ENCODE measurements around the gene NMT1.
"Not testable (repeated sequence)": the region's sequence is repeated elsewhere in the genome, so short reads cannot be mapped to it uniquely, and the experiment has no call there.

NMT1 gene

DNA sequence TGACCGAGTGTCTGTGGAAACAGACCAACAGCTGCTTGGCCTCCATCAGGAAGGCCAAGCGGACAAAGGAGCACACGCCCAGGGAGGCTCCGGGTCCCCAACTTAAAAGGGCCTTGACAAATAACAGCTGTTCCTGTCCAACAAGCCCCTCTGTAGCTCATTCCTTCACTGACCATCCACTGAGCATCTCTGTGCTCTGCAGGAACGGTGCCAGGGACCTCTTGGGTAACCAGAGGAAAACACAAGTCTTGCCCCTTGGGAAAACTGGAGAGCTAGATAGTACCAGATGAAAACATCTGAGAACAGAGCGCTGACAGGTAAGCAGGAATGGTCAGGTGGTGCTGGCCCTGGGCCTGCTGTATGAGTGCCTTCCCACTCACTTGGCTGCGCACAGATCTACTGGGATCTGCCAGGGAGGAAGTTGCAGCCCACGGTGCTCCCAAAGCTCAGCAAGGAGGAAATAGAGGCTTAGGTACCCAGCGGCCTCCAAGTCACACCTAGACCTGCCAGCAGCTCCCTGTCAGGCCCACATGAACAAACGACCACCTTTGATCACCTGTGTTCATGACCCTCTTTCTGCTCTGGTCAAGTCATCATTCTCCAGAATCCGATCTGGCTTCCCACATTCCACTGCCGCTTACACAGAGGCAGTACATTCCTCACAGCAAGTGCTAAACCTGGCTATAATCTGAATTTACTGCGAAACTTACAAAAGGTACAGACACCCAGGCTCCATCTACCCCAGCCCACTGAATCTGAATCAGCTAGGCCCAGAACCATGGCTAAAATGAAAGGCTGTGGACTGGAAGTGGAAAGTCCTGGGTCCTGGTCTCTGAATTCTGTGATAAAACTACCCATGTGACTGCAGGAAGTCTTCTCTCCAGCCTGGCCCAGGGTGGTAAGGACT, 22.1 kb upstream of the NMT1 start:
- no peak for DNase-seq

DNA sequence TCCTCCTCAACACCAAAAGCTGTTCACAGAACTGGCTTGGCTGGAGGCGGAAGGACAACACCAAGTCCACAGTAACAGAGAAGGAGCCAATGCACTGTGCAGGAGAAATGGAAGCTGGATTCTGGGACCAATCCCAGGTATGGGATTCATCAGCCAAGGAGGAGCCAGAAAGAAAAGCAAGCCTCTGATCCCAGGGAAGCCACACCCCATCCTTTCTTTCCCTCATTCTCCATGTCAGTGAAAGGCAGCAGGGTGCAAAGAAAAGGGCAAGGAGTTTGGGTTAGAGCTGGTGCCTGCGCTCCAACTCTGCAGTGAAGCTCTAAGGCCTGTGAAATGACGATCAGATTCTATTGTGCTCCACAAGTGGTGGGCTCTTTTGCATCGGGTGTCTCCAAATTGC, 20.7 kb upstream of the NMT1 start:
- no peak for DNase-seq

- no peak for DNase-seq
These were observed 18.6 kb upstream of the NMT1 start for GRCh38 chr17:45042346-45043120.

DNA sequence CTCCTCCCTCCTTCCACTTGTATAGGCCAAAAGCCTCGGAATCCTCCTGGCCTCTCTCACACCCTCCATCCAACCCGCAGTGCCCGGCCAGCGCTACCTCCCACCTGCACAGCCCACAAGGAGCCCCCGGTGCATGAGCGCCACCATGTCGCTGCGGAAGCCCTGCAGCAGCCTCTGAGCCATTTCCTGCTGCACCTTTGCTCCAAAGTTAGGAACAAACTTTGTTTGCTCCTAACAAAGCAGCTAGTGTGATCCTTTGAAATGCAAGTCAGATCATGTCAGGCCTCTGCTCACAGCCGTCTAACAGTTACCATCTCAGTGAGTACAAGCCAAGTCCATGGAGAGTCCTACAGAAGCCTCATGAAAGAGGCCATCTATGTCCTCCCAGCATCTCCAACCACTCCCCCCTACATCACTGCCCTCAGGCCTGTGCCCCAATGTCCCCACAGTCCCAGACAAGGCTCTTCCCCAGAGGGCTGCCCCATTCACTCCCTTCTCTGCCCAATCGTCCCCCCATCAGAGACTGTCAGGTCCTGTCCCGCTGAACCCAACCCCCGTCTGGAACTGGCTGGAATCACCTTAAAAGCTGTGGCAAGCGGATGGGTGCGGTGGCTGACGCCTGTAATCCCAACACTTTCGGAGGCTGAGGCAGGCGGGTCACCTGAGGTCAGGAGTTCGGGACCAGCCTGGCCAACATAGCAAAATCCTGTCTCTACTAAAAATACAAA, 17.1 kb upstream of the NMT1 start:
- no peak for DNase-seq

DNA sequence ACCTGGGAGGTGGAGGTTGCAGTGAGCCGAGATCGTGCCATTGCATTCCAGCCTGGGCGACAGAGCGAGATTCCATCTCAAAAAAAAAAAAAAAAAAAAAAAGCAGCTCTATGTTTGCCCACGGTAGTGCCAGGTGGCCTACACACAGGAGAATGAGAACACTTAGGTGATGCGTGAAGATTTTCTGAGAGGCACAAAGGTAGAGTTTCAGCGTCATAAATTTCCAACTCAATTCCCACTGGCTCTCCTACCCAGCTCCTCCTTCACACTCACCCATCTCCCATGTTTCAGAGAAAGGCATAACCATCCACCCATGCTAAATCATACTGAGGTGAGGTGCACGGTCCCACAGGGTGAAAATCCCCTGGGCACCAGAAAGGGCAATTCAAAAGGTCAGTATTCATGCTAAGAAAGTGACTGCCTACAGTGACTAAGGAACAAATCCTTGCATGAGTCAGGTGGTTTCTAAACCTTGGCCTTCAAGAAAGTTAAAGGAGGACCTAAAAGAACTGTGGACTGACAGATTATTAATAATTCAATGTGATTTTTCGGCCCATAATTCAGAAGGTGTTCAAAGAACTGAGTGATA, 14.5 kb upstream of the NMT1 start:
- no peak for DNase-seq

GRCh38 chr17:45048795-45049563, 12.1 kb upstream of the NMT1 start:
- peak in 1 of 2 experiments; percentile 15 for DNase-seq

DNA sequence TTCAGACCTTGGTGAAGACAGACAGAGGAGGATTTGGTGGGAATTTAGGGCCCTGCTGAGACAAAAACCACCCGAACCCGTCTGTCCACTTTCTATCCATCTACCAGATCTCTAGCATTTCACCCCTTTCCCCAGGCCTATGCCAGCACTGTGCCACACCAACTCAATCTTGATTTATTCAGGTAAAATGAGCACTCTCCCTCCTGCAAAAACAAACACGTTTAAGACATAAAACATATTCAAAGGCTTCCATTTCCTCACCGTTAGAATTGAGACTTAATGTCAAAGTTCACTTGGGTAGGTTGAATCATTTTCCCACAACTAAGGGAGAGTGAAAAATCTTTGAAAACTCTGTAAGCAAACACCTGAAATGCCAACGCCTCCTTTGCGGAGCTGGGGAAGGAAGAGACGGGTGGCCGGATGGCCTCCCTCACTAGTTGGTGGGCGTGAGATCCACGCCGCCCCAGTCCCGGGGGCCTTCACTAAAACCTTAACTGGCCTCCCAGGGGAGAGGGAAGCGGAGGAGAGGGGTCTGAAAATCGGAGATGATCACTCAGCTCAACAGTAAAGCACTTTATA, 10.5 kb upstream of the NMT1 start:
- peak; percentile 38 to 41 for DNase-seq

DNA sequence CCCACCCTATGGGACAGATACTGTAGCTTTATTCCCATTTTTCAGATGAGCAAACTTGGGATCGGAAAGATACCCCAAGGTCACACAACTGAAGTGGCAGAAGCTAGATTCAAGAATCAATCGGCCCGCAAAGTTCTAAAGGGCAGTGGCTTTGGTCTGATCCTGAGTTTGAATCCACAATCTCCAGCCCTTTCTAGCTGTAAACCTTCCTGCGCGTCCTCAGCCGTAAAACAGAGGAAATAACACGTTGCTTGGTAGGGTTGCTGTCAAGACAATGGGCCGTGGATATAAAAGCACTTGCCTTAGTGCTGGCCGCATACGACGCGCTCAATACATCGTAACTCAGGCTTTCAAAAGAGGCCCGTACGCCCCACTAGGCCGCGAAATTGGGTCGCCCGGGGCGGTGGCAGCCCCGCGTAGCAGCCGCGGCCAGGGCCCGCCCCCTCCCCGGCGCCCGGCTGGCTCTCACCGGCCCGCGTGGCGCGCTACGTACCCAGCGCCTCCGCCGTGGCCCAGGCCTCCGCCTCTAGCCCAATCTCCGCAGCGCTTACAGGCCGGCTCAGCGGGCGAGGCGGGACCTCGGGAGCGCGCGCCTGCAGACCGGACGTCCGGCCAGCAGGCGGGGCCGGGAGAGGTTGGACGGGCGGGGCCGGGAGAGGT, 9.9 kb upstream of the NMT1 start, which contains the start of gene DCAKD:
DCAKD (minus strand) TSS at position 573 of the 660 bp plus-strand sequence. CDS start 16,747 bp downstream, outside the sequence.
- peak; percentile 91 to 92 for DNase-seq

DNA sequence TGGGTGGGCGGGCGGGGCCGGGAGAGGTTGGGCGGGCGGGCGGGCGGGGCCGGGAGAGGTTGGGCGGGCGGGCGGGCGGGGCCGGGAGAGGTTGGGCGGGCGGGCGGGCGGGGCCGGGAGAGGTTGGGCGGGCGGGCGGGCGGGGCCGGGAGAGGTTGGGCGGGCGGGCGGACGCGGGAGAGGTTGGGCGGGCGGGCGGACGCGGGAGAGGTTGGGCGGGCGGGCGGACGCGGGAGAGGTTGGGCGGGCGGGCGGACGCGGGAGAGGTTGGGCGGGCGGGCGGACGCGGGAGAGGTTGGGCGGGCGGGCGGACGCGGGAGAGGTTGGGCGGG, 9.4 kb upstream of the NMT1 start:
- DNase-seq: not testable (repeated sequence)

GRCh38 chr17:45052052-45052772, 8.9 kb upstream of the NMT1 start:
- DNase-seq: peak; percentile 23 to 41

DNA sequence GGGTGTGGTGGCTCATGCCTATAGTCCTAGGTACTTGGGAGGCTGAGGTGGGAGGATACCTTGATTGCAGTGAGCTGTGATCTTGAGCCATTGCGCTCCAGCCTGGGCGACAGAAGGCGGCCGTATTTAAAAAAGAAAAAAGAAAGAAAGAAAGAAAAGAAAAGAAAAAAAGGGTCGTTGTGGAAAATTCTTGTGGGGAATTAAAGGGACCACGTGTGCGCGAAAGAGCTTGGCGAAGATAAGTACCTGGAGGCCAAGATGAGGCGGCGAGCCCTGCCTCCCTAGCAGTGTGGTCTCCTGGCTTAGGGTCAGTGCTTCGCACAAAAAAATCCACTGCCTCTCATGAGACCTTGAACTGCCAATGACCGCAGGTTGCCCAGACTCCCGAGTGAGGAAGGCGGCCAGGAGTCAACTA, 728 bp upstream of the NMT1 start:
- peak in 1 of 2 experiments; percentile 30 for DNase-seq

GRCh38 chr17:45061606-45062205, 589 bp downstream of the NMT1 start:
- DNase-seq: no peak

GRCh38 chr17:45063198-45063597, 2.1 kb downstream of the NMT1 start:
- DNase-seq: peak; percentile 25 to 26

GRCh38 chr17:45067637-45068036, 6.5 kb downstream of the NMT1 start:
- no peak for DNase-seq

DNA sequence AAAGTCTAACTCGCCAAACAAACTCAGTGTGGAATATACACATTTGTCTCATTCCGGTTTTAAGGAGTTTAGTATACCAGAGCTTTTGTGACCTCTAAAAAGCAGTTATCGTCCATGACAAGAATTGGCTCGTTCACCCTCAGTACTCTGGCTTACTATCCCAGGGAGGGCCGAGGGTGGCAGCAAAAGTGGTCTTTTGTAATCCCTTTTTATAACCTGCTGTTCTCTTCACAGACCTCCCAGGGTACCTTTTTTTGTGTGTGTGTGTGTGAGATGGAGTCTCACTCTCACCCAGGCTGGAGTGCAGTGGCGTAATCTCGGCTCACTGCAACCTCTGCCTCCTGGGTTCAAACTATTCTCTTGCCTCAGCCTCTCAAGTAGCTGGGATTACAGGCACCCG, 8.9 kb downstream of the NMT1 start:
- no peak for DNase-seq

- DNase-seq: no peak
These were observed 9.7 kb downstream of the NMT1 start for GRCh38 chr17:45070809-45071208.

GRCh38 chr17:45073414-45074070, 12.4 kb downstream of the NMT1 start:
- peak; percentile 57 to 73 for DNase-seq

DNA sequence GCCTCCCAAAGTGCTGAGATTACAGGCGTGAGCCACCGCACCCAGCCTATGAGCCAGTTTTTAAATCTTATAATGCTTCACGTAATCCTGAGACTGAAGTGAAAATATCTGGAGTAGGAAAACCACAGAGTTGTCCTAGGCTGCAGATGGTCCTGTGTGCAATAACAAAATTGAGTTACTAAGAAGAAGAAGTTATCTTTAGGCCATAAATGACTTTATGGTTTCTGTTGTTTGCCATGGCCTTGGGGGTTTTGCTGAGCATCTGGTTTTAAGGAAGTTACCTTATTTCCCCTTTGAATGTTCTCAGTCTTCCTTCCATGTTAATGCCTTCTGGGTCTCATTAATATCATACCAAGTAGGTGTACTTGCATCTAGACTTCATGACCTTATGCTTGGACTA, 16.5 kb downstream of the NMT1 start:
- DNase-seq: peak; percentile 96 to 98

GRCh38 chr17:45081047-45081703, 20.1 kb downstream of the NMT1 start:
- DNase-seq: no peak

Measured in Kasumi-1 (cell line).